ENCODE measurements around the gene MEF2D.

MEF2D gene

GRCh38 chr1:156438278-156438987 is 62.1 kb downstream of the MEF2D start:
- H3K79me2 ChIP-seq (ENCODE audit: control insufficient read depth, insufficient read depth, low read length): no peaks in the 10 kb centered on the region
- no peak overlapping the region for H2BK120ac ChIP-seq (ENCODE audit: low read depth, low read length)
- no peak overlapping the region for H4K5ac ChIP-seq (ENCODE audit: low read length)
- H3K23ac ChIP-seq (ENCODE audit: low read length): no peak overlapping the region
- H3K79me1 ChIP-seq (ENCODE audit: low read length): no peaks in the 10 kb centered on the region
- no peak overlapping the region for H3K4ac ChIP-seq (ENCODE audit: low read depth, low read length)
- no peak overlapping the region for H3K27ac ChIP-seq (ENCODE audit: low read depth, low read length)
- H3K56ac ChIP-seq (ENCODE audit: low read length): no peak overlapping the region
- no peaks in the 10 kb centered on the region for H3K36me3 ChIP-seq (ENCODE audit: control insufficient read depth, insufficient read depth, low read length)
- no peak overlapping the region for H2BK5ac ChIP-seq (ENCODE audit: low read length)
- peaks cover 20% of the 10 kb centered on the region for H3K4me1 ChIP-seq (ENCODE audit: control insufficient read depth, low read depth, low read length)
- H3K27me3 ChIP-seq (ENCODE audit: insufficient read depth, low read length, poor library complexity): peaks cover 45% of the 10 kb centered on the region
- no peak overlapping the region for H3K4me3 ChIP-seq (ENCODE audit: low read length)
- H4K8ac ChIP-seq (ENCODE audit: low read depth, low read length): no peak overlapping the region
- no peak overlapping the region for H2AK5ac ChIP-seq (ENCODE audit: low read length)
- no peak for DNase-seq
- no peak overlapping the region for H3K18ac ChIP-seq (ENCODE audit: low read length)
- H3K9ac ChIP-seq (ENCODE audit: low read length): no peak overlapping the region
- whole genome bisulfite sequencing (ENCODE audit: extremely low coverage, insufficient coverage, low lambda C conversion rate): 100% methylated on average over 1 of the region's 7 CpGs
- no peak overlapping the region for H2BK15ac ChIP-seq (replicated peaks; ENCODE audit: low read depth)
- no peak overlapping the region for H3K4me2 ChIP-seq (ENCODE audit: low read length)

- peak overlapping the region; percentile 79 for H3K18ac ChIP-seq (ENCODE audit: low read length)
- H3K56ac ChIP-seq (ENCODE audit: low read length): peak overlapping the region; percentile 84
- no peak overlapping the region for H3K27ac ChIP-seq (ENCODE audit: low read depth, low read length)
- peak overlapping the region; percentile 64 for H2BK5ac ChIP-seq (ENCODE audit: low read length)
- no peak overlapping the region for H2BK15ac ChIP-seq (replicated peaks; ENCODE audit: low read depth)
- no peaks in the 10 kb centered on the region for H3K36me3 ChIP-seq (ENCODE audit: control insufficient read depth, insufficient read depth, low read length)
- H4K8ac ChIP-seq (ENCODE audit: low read depth, low read length): no peak overlapping the region
- H3K27me3 ChIP-seq (ENCODE audit: insufficient read depth, low read length, poor library complexity): peaks cover 51% of the 10 kb centered on the region
- peak overlapping the region; percentile 43 for H3K9ac ChIP-seq (ENCODE audit: low read length)
- H3K4me1 ChIP-seq (ENCODE audit: control insufficient read depth, low read depth, low read length): peaks cover 28% of the 10 kb centered on the region
- H2AK5ac ChIP-seq (ENCODE audit: low read length): no peak overlapping the region
- peak overlapping the region; percentile 4 for H3K4me2 ChIP-seq (ENCODE audit: low read length)
- peak overlapping the region; percentile 77 for H3K4ac ChIP-seq (ENCODE audit: low read depth, low read length)
- no peaks in the 10 kb centered on the region for H3K79me2 ChIP-seq (ENCODE audit: control insufficient read depth, insufficient read depth, low read length)
- no peaks in the 10 kb centered on the region for H3K79me1 ChIP-seq (ENCODE audit: low read length)
- H3K4me3 ChIP-seq (ENCODE audit: low read length): no peak overlapping the region
- no peak overlapping the region for H2BK120ac ChIP-seq (ENCODE audit: low read depth, low read length)
- WGBS (ENCODE audit: extremely low coverage, insufficient coverage, low lambda C conversion rate): no CpG with 5 or more reads among the region's 19 CpGs
- DNase-seq: no peak
- peak overlapping the region; percentile 29 for H3K23ac ChIP-seq (ENCODE audit: low read length)
- peak overlapping the region; percentile 59 for H4K5ac ChIP-seq (ENCODE audit: low read length)
Measured at GRCh38 chr1:156437037-156437867, 63.3 kb downstream of the MEF2D start.

GRCh38 chr1:156436141-156437036 is 64.2 kb downstream of the MEF2D start:
- Histone ChIP-seq H3K27ac (ENCODE audit: low read depth, low read length) (no peak overlapping the region), H2BK120ac (ENCODE audit: low read depth, low read length) (peak overlapping the region; percentile 83), H3K9ac (ENCODE audit: low read length) (peak overlapping the region; percentile 60), H3K4me2 (ENCODE audit: low read length) (peak overlapping the region; percentile 55), H4K5ac (ENCODE audit: low read length) (no peak overlapping the region), H3K79me2 (ENCODE audit: control insufficient read depth, insufficient read depth, low read length) (no peaks in the 10 kb centered on the region), H2AK5ac (ENCODE audit: low read length) (no peak overlapping the region), H3K36me3 (ENCODE audit: control insufficient read depth, insufficient read depth, low read length) (no peaks in the 10 kb centered on the region), H3K23ac (ENCODE audit: low read length) (peak overlapping the region; percentile 81), H3K4me1 (ENCODE audit: control insufficient read depth, low read depth, low read length) (peaks cover 31% of the 10 kb centered on the region), H3K4ac (ENCODE audit: low read depth, low read length) (peak overlapping the region; percentile 77), H2BK5ac (ENCODE audit: low read length) (peak overlapping the region; percentile 26), H3K4me3 (ENCODE audit: low read length) (no peak overlapping the region), H3K18ac (ENCODE audit: low read length) (peak overlapping the region; percentile 79), H3K79me1 (ENCODE audit: low read length) (no peaks in the 10 kb centered on the region), H2BK15ac (replicated peaks; ENCODE audit: low read depth) (no peak overlapping the region), H4K8ac (ENCODE audit: low read depth, low read length) (no peak overlapping the region), H3K27me3 (ENCODE audit: insufficient read depth, low read length, poor library complexity) (peaks cover 45% of the 10 kb centered on the region), H3K56ac (ENCODE audit: low read length) (peak overlapping the region; percentile 84)
- peak; percentile 51 for DNase-seq
- WGBS (ENCODE audit: extremely low coverage, insufficient coverage, low lambda C conversion rate): no CpG with 5 or more reads among the region's 77 CpGs

GRCh38 chr1:156435545-156436140 is 64.9 kb downstream of the MEF2D start:
- Histone ChIP-seq H3K18ac (ENCODE audit: low read length) (peak overlapping the region; percentile 79), H3K27ac (ENCODE audit: low read depth, low read length) (no peak overlapping the region), H3K36me3 (ENCODE audit: control insufficient read depth, insufficient read depth, low read length) (no peaks in the 10 kb centered on the region), H4K8ac (ENCODE audit: low read depth, low read length) (no peak overlapping the region), H2BK15ac (replicated peaks; ENCODE audit: low read depth) (no peak overlapping the region), H3K9ac (ENCODE audit: low read length) (peak overlapping the region; percentile 60), H2BK5ac (ENCODE audit: low read length) (no peak overlapping the region), H3K4me2 (ENCODE audit: low read length) (peak overlapping the region; percentile 55), H3K27me3 (ENCODE audit: insufficient read depth, low read length, poor library complexity) (peaks cover 38% of the 10 kb centered on the region), H3K56ac (ENCODE audit: low read length) (peak overlapping the region; percentile 81), H2BK120ac (ENCODE audit: low read depth, low read length) (peak overlapping the region; percentile 14), H3K79me1 (ENCODE audit: low read length) (no peaks in the 10 kb centered on the region), H3K4ac (ENCODE audit: low read depth, low read length) (peak overlapping the region; percentile 77), H3K4me3 (ENCODE audit: low read length) (no peak overlapping the region), H4K5ac (ENCODE audit: low read length) (no peak overlapping the region), H3K4me1 (ENCODE audit: control insufficient read depth, low read depth, low read length) (peaks cover 29% of the 10 kb centered on the region), H3K23ac (ENCODE audit: low read length) (peak overlapping the region; percentile 35), H2AK5ac (ENCODE audit: low read length) (no peak overlapping the region), H3K79me2 (ENCODE audit: control insufficient read depth, insufficient read depth, low read length) (no peaks in the 10 kb centered on the region)
- peak; percentile 41 for DNase-seq
- WGBS (ENCODE audit: extremely low coverage, insufficient coverage, low lambda C conversion rate): no CpG with 5 or more reads among the region's 59 CpGs

- Histone ChIP-seq H3K4me2 (ENCODE audit: low read length) (no peak overlapping the region), H3K4ac (ENCODE audit: low read depth, low read length) (no peak overlapping the region), H2BK120ac (ENCODE audit: low read depth, low read length) (no peak overlapping the region), H2BK15ac (replicated peaks; ENCODE audit: low read depth) (no peak overlapping the region), H2AK5ac (ENCODE audit: low read length) (peak overlapping the region; percentile 85), H3K27ac (ENCODE audit: low read depth, low read length) (no peak overlapping the region), H3K18ac (ENCODE audit: low read length) (peak overlapping the region; percentile 45), H2BK5ac (ENCODE audit: low read length) (no peak overlapping the region), H4K5ac (ENCODE audit: low read length) (no peak overlapping the region), H3K79me1 (ENCODE audit: low read length) (no peaks in the 10 kb centered on the region), H3K27me3 (ENCODE audit: insufficient read depth, low read length, poor library complexity) (peaks cover 38% of the 10 kb centered on the region), H3K79me2 (ENCODE audit: control insufficient read depth, insufficient read depth, low read length) (no peaks in the 10 kb centered on the region), H3K9ac (ENCODE audit: low read length) (peak overlapping the region; percentile 30), H3K36me3 (ENCODE audit: control insufficient read depth, insufficient read depth, low read length) (no peaks in the 10 kb centered on the region), H4K8ac (ENCODE audit: low read depth, low read length) (no peak overlapping the region), H3K4me3 (ENCODE audit: low read length) (no peak overlapping the region), H3K23ac (ENCODE audit: low read length) (peak overlapping the region; percentile 35), H3K56ac (ENCODE audit: low read length) (peak overlapping the region; percentile 81), H3K4me1 (ENCODE audit: control insufficient read depth, low read depth, low read length) (peaks cover 26% of the 10 kb centered on the region)
- WGBS (ENCODE audit: extremely low coverage, insufficient coverage, low lambda C conversion rate): no CpG with 5 or more reads among the region's 20 CpGs
- DNase-seq: no peak
Measured at GRCh38 chr1:156434989-156435544, 65.5 kb downstream of the MEF2D start.

Measured in mesendoderm (in vitro differentiated cells).